ENCODE measurements around the gene ZRSR2.

- TF ChIP-seq CTCF (IDR thresholded peaks at IDR 0.05) (no peak), POLR2AphosphoS5 (IDR thresholded peaks at IDR 0.05; ENCODE audit: low read depth, low read length) (no peak), GATA2 (CRISPR knock-in tag; IDR thresholded peaks at IDR 0.05) (no peak), SMC3 (IDR thresholded peaks at IDR 0.05; ENCODE audit: low read depth, low read length) (no peak), MEF2A (IDR thresholded peaks at IDR 0.05; ENCODE audit: borderline replicate concordance, low read depth) (no peak), MAX (IDR thresholded peaks at IDR 0.05; ENCODE audit: low read depth) (no peak), RAD21 (IDR thresholded peaks at IDR 0.05; ENCODE audit: low read length) (no peak), EZH2phosphoT487 (IDR thresholded peaks at IDR 0.05; ENCODE audit: borderline replicate concordance, low read depth) (no peak), USF2 (IDR thresholded peaks at IDR 0.05; ENCODE audit: borderline replicate concordance, low read depth, low read length) (no peak), USF1 (IDR thresholded peaks at IDR 0.05; ENCODE audit: borderline replicate concordance, low read depth) (no peak), FOSL2 (IDR thresholded peaks at IDR 0.05; ENCODE audit: borderline replicate concordance, low read depth) (no peak), EP300 (IDR thresholded peaks at IDR 0.05; ENCODE audit: borderline replicate concordance in 1 of 2, low read depth in 1 of 2, low read length in 1 of 2) (no peak), YY1 (IDR thresholded peaks at IDR 0.05; ENCODE audit: low read depth) (no peak), GABPA (IDR thresholded peaks at IDR 0.05; ENCODE audit: low read depth) (no peak)
Measured at GRCh38 chrX:15781961-15782699, 8.2 kb upstream of the ZRSR2 start.
